ENCODE data around the gene CANT1.
A peak's percentile ranks its signal among the peaks of the same experiment; 100 is the strongest.
"Not testable (repeated sequence)": the region's sequence is repeated elsewhere in the genome, so short reads cannot be mapped to it uniquely, and the experiment has no call there.

CANT1 gene

DNA sequence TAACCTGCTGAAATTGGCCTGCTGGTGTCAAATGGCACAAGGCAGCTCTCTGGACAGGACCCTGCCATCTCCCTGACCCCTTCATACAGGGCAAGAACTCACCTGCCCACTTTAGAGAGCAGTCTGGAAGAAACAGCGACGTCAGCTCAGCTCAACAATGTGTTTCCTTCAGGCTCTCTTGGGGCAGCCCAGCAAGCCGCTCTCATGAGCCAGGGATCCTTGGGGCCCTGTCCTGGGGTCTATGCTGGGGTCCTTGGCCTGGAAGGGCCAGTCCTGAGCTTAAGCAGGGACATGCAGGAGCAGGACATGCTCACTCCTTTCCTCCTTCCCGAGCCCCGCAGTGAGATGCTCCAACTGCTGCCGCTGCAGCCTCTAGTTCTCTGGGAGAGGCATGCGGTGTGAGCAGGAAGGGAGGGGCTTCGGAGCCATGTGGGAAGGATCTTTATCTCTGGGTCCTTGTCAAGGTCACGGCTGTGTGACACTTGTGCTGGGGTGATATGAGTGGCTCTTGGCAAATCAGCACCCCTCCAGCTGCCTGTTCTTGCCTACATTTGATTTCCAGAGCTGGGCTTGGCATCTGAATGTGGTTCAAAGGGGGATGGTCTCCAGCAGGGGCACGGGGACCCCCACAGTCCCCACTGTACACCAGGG, 17.8 kb upstream of the CANT1 start:
- H3K36me3 ChIP-seq (ENCODE audit: insufficient read depth, low read length), result no peaks in the 10 kb centered on the region
- H3K9me3 ChIP-seq (ENCODE audit: low read depth, low read length), result no peaks in the 10 kb centered on the region
- DNase-seq (ENCODE audit: low read depth, low spot score), result no peak
- TF ChIP-seq POLR2AphosphoS5 (IDR thresholded peaks at IDR 0.05; ENCODE audit: borderline replicate concordance, low read depth, low read length) (no peak), EZH2 (IDR thresholded peaks at IDR 0.05) (no peak), FOXP2 (optimal IDR thresholded peaks at IDR 0.05; ENCODE audit: control extremely low read depth, extremely low read length, insufficient read depth) (no peak)
- H3K9ac ChIP-seq (ENCODE audit: insufficient read length), result no peak overlapping the region
- no peak overlapping the region for H3K27ac ChIP-seq
- H3K4me3 ChIP-seq, result peak overlapping the region; percentile 40; the same call in 1 of the 2 replicates

DNA sequence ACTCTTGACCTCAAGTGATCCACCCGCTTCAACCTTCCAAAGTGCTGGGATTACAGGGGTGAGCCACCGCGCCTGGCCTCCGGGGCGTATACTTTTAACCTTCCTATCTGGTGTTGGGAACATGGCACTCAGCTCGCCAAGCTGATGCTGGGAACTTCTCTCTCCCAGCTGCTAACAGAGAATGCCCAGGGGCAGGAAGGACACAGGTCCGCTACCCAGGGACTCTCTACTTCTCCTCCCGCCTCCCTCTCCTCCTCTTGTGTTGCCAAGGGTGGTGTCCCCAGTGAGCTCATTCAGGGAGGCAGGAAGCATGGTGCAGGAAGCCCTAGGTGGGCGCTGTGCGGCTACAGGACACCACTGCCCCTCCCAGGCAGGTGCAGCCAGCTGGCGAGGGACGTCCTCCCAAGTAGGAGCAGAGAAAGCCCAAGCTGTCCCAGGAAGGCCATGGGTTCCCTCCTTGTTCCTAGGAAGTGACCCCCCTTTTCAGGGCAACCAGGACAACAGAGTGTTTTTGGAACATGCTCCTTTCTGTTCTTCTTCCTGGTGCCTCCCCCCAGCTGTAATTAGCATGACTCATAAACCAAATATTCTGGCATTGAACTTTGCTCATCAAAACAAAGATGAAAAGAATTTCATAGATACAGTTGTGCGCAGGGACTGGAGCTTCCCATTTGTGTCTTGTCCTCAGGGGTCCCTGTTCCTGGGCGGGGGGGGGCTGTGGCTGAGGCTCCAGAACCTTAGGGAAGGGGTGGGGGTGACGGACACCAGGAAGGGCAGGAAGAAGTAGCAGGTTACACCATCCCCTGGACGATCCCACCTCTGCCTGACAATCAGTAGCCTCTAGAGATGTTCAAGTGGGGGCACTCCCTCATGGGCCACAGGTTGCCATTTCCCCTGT, 17.1 kb upstream of the CANT1 start:
- Histone ChIP-seq H3K27ac (no peak overlapping the region), H3K4me3 (peak overlapping the region; percentile 40), H3K9me3 (ENCODE audit: low read depth, low read length) (no peaks in the 10 kb centered on the region), H3K9ac (ENCODE audit: insufficient read length) (no peak overlapping the region), H3K36me3 (ENCODE audit: insufficient read depth, low read length) (no peaks in the 10 kb centered on the region)
- TF ChIP-seq POLR2AphosphoS5 (IDR thresholded peaks at IDR 0.05; ENCODE audit: borderline replicate concordance, low read depth, low read length) (no peak), FOXP2 (optimal IDR thresholded peaks at IDR 0.05; ENCODE audit: control extremely low read depth, extremely low read length, insufficient read depth) (no peak), EZH2 (IDR thresholded peaks at IDR 0.05) (no peak)
- no peak for DNase-seq (ENCODE audit: low read depth, low spot score)

DNA sequence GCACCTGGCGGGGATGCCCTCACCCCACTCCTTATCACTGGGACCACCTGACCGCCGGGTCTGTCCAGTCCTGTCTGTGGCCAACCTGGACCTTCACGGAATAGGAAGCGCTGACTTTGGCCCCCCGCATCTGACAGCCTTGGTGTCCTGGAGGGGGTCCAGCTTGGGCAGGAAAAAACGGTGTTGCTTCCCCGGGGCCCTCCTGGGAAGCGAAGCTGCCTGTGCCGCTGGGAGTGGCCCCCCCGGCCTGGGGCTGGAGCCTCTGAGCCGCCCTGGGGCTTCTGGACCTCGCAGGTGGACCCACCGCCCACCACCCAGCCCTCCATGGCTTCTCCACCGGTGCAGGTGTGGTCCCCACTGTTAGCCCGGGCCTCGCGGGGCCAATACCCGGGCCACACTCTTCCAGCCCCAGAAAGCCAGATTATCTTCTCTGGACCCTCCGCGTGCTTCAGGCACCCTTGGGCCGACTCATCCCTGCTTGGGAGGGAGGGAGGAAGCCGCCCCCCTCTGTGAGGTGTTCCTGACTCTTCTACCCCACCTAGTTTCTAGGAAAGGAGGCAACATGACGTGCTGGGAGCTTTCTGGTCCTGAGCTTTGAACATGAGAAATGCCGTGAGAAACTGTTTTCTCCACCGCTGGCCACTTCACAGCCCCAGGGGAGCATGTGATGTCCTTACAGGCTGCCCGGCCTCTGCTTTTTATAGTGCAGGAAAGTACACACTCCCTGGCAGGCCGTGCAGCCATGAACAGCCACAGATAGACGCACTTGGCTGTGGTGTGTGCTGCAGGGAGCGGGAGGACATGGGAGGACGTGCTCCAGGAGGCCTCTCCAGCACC, 15.6 kb upstream of the CANT1 start:
- no peak for TF ChIP-seq POLR2AphosphoS5 (IDR thresholded peaks at IDR 0.05; ENCODE audit: borderline replicate concordance, low read depth, low read length)
- no peak for TF ChIP-seq FOXP2 (optimal IDR thresholded peaks at IDR 0.05; ENCODE audit: control extremely low read depth, extremely low read length, insufficient read depth)
- no peak for TF ChIP-seq EZH2 (IDR thresholded peaks at IDR 0.05)
- DNase-seq (ENCODE audit: low read depth, low spot score), result no peak
- Histone ChIP-seq H3K27ac (no peak overlapping the region), H3K36me3 (ENCODE audit: insufficient read depth, low read length) (no peaks in the 10 kb centered on the region), H3K9me3 (ENCODE audit: low read depth, low read length) (no peaks in the 10 kb centered on the region), H3K9ac (ENCODE audit: insufficient read length) (no peak overlapping the region), H3K4me3 (peak overlapping the region; percentile 81)

DNA sequence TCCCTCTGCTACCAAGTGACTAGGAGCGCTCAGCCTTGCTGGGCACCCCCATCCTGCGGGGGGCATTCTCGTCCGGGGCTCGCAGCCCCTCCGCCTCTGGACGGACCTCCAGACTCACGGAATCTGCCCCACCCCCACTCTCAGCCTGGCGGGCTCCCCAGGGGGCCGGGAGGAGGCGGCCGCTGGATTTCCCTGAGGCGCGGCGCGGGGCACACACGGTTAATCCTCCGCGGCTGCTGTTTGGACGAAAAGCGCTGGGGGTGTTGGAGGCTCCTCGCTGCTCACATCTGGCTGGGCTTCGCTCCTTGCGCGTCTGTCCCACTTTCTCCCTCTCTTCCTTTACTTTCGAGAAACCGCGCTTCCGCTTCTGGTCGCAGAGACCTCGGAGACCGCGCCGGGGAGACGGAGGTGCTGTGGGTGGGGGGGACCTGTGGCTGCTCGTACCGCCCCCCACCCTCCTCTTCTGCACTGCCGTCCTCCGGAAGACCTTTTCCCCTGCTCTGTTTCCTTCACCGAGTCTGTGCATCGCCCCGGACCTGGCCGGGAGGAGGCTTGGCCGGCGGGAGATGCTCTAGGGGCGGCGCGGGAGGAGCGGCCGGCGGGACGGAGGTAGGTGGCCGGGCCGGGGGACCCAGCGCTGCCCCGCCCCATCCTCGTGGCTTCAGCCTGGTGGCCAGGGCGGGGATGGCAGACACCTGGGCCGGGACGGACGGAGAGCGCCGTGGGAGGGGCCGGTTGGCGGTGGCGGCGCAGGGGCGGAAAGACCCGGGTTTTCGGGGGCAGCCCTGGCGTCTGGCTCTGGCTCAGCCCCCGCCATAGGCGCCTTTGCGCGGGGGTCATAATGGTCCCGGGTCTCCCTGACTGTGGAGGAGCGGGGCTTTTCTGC, 14.6 kb upstream of the CANT1 start, which contains the start of gene C1QTNF1:
Gene C1QTNF1, plus strand, starts transcription at position 284 of the 886 bp plus-strand sequence. CDS start 19,800 bp downstream, outside the sequence.
- TF ChIP-seq POLR2AphosphoS5 (IDR thresholded peaks at IDR 0.05; ENCODE audit: borderline replicate concordance, low read depth, low read length), result no peak
- TF ChIP-seq FOXP2 (optimal IDR thresholded peaks at IDR 0.05; ENCODE audit: control extremely low read depth, extremely low read length, insufficient read depth), result peak; percentile 11
- no peaks in the 10 kb centered on the region for H3K36me3 ChIP-seq (ENCODE audit: insufficient read depth, low read length)
- no peak within 1 kb of the TSS for H3K27ac ChIP-seq
- no peaks in the 10 kb centered on the region for H3K9me3 ChIP-seq (ENCODE audit: low read depth, low read length)
- H3K4me3 ChIP-seq, result peak within 1 kb of the TSS; percentile 81
- no peak for DNase-seq (ENCODE audit: low read depth, low spot score)
- peak within 1 kb of the TSS; percentile 16 for H3K9ac ChIP-seq (ENCODE audit: insufficient read length)

DNA sequence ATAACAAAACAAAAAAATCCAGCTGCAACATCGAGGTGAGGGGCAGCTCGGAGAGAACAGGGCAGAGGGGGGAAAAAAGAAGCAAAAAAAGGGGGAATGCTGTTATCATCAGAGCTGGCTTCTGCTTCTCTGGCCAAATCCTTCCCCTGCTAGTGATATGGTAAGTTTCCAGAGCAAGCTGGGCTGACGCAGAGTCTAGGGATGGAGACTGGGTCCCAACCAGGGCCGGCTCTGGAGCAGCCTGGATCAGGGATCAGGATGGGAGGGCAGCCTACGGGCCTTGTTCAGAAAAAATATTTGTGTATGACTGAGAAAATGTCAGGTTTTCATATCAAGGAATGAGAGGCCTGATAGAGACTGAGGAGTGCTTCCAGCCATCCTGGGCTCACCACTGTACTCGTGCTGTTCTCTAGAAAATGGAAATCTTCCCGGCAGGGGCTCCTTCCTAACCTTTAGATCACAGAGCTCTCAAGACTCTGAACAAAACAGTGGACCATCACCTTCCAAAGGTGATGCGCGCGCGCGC, 13.7 kb upstream of the CANT1 start:
- Histone ChIP-seq H3K9ac (ENCODE audit: insufficient read length) (no peak overlapping the region), H3K4me3 (no peak overlapping the region), H3K9me3 (ENCODE audit: low read depth, low read length) (no peaks in the 10 kb centered on the region), H3K36me3 (ENCODE audit: insufficient read depth, low read length) (no peaks in the 10 kb centered on the region), H3K27ac (no peak overlapping the region)
- TF ChIP-seq POLR2AphosphoS5 (IDR thresholded peaks at IDR 0.05; ENCODE audit: borderline replicate concordance, low read depth, low read length), result no peak
- no peak for TF ChIP-seq EZH2 (IDR thresholded peaks at IDR 0.05)
- TF ChIP-seq FOXP2 (optimal IDR thresholded peaks at IDR 0.05; ENCODE audit: control extremely low read depth, extremely low read length, insufficient read depth), result no peak
- no peak for DNase-seq (ENCODE audit: low read depth, low spot score)

DNA sequence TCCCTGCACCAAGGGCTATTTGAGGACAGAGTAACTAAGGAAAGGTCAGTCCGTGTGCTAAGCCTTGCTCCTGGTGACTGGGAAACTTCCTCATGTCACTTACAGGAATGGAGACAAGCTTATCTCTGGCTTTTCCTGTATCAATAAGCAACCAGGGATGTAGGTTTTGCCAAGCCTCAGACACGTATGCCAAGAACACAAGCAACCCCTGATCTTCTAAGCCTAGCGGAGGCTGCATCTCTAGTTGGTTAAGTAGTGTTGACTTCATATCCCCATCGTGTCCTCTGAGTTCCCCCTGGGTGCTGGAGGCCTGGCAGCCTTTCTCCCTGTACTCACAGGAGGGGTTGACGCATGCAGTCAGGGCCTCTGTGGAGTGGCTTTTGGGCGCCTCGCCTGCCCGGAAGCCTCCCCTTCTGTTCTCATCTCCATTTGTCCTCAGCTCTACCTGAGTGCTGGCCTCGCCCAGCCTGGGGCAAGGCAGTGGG, 13.0 kb upstream of the CANT1 start:
- Histone ChIP-seq H3K36me3 (ENCODE audit: insufficient read depth, low read length) (no peaks in the 10 kb centered on the region), H3K27ac (no peak overlapping the region), H3K4me3 (no peak overlapping the region), H3K9ac (ENCODE audit: insufficient read length) (no peak overlapping the region), H3K9me3 (ENCODE audit: low read depth, low read length) (no peaks in the 10 kb centered on the region)
- no peak for TF ChIP-seq POLR2AphosphoS5 (IDR thresholded peaks at IDR 0.05; ENCODE audit: borderline replicate concordance, low read depth, low read length)
- TF ChIP-seq EZH2 (IDR thresholded peaks at IDR 0.05), result no peak
- no peak for TF ChIP-seq FOXP2 (optimal IDR thresholded peaks at IDR 0.05; ENCODE audit: control extremely low read depth, extremely low read length, insufficient read depth)
- DNase-seq (ENCODE audit: low read depth, low spot score), result no peak

DNA sequence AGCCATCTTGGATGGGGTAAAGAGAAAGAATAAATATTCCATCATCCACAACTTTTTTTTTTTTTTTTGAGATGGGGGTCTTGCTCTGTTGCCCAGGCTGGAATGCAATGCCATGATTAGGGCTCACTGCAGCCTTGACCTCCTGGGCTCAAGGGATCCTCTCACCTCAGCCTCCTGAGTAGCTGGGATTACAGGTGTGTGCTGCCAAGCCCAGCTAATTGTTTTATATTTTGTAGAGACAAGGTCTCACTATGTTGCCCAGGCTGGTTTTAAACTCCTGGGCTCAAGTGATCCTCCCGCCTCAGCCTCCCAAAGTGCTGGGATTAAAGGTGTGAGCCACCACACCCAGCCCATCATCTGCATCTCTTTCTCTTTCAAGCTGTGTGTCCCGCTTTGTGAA, 12.4 kb upstream of the CANT1 start:
- H3K36me3 ChIP-seq (ENCODE audit: insufficient read depth, low read length); H3K9ac ChIP-seq (ENCODE audit: insufficient read length); H3K4me3 ChIP-seq; H3K9me3 ChIP-seq (ENCODE audit: low read depth, low read length); DNase-seq (ENCODE audit: low read depth, low spot score); H3K27ac ChIP-seq: not testable (repeated sequence)
